K562 (cell line): ENCODE data around the gene PNPLA2. TPM values are rescaled to one million over a fixed set of nuclear protein-coding genes. Genes with fewer than 3 reads are reported as not detected.

Experiments
- GTF2E2 ChIP-seq: fragments of 200-800 bp; sonication (Bioruptor generic); IDR thresholded peaks from 2 replicates; pipeline ENCODE4 v1.6.1; 2016; ENCODE audit warnings: missing genetic modification characterization, missing compliant biosample characterization
- HMG20B ChIP-seq: fragments of 250-450 bp; sonication (Bioruptor Pico); IDR thresholded peaks from 2 replicates; pipeline ENCODE4 v1.5.0; 2021; ENCODE audit warnings: mild to moderate bottlenecking
- NR2C1 ChIP-seq, 2 experiments: fragments of 450-650 bp; IDR thresholded peaks; 2 replicates each; pipeline ENCODE4 v1.6.1; 2017; ENCODE audit warnings: mild to moderate bottlenecking in 2 of 2, antibody characterized with exemption in 1 of 2, inconsistent platforms in 1 of 2, missing compliant biosample characterization in 1 of 2, missing genetic modification characterization in 1 of 2
- SAP30 ChIP-seq: fragments of 200-600 bp; sonication (generic); IDR thresholded peaks from 2 replicates; pipeline ENCODE4 v1.6.1; 2012; ENCODE audit warnings: borderline replicate concordance, low read depth, mild to moderate bottlenecking, moderate library complexity, low read length, control low read depth, inconsistent platforms; ENCODE audit not compliant: insufficient read depth, poor library complexity, severe bottlenecking
- SUPT5H ChIP-seq: fragments of 450-650 bp; IDR thresholded peaks from 2 replicates; pipeline ENCODE4 v1.6.1; 2016
- YY1 ChIP-seq, 3 experiments: IDR thresholded peaks; 2 replicates each; pipeline ENCODE4 v1.6.1; 2011; ENCODE audit warnings: low read length in 2 of 3, mild to moderate bottlenecking in 2 of 3, moderate library complexity in 2 of 3, borderline replicate concordance in 1 of 3, control low read depth in 1 of 3, low read depth in 1 of 3; ENCODE audit not compliant: insufficient read depth in 3 of 3, insufficient replicate concordance in 2 of 3, control insufficient read depth in 1 of 3, insufficient read length in 1 of 3; ENCODE audit errors: extremely low read depth in 1 of 3
- polyA plus RNA-seq, 8 experiments: library from polyadenylated mRNA; depleted of rRNA in 4 of 8; stranded (reverse) in 5 of 8; unstranded in 3 of 8; fragments of >200 nt; fragmentation: Nextera tagmentation in 2 of 8; fragmentation: Illumina TruSeq in 1 of 8; extraction: Ambion mirVana in 2 of 8; extraction: Trizol in 1 of 8; gene quantifications; 2 replicates each; pipeline versions ENCODE4 v1.2.1 to v1.2.3, GENCODE V29; 2011 to 2014; ENCODE audit warnings: inconsistent platforms in 1 of 8, missing spikeins in 1 of 8
- total RNA-seq, 7 experiments: library from RNA; depleted of rRNA in 6 of 7; stranded (reverse); fragments of >200 nt in 6 of 7; fragmentation: Illumina TruSeq in 2 of 7; extraction: Trizol in 2 of 7; gene quantifications; 2 replicates each; pipeline versions ENCODE4 v1.2.1 to v1.2.3, GENCODE V29; 2011 to 2021; ENCODE audit warnings: low replicate concordance in 1 of 7
- TF ChIP-seq, protein P1 (sequence below): fragments of 450-650 bp; IDR thresholded peaks from 2 replicates; pipeline ENCODE4 v1.6.1; 2016; ENCODE audit warnings: antibody characterized with exemption
- TF ChIP-seq, protein P2 (sequence below): fragments of 250-450 bp; sonication (Bioruptor Pico); IDR thresholded peaks from 2 replicates; pipeline ENCODE4 v1.4.0; 2020; ENCODE audit warnings: mild to moderate bottlenecking, moderate library complexity, borderline replicate concordance

Gene PNPLA2
- total and polyA plus RNA-seq, 9 of the 15 experiments (the other 6 are each of a cell fraction or from before 2014, with no cell fraction given) = 0.39 to 87.1 (median 8.4) TPM

GRCh38 chr11:796565-797295, 22.0 kb upstream of the PNPLA2 start (continued):
- TF ChIP-seq YY1 (IDR thresholded peaks at IDR 0.05; ENCODE audit: borderline replicate concordance in 1 of 3, control insufficient read depth in 1 of 3, extremely low read depth in 1 of 3, insufficient read depth in 3 of 3, insufficient read length in 1 of 3, insufficient replicate concordance in 2 of 3, low read depth in 1 of 3, low read length in 2 of 3) (peak in 1 of 3 experiments; percentile 7), SAP30 (peak; percentile 18), NR2C1 (IDR thresholded peaks at IDR 0.05) (peak; percentile 70), NR2C1 (tag; IDR thresholded peaks at IDR 0.05) (peak; percentile 46), HMG20B (no peak), GTF2E2 (tag) (no peak), SUPT5H (0 out of 2 replicates have a peak, but pooled peaks have one; percentile 4)
- TF ChIP-seq, protein P1, sequence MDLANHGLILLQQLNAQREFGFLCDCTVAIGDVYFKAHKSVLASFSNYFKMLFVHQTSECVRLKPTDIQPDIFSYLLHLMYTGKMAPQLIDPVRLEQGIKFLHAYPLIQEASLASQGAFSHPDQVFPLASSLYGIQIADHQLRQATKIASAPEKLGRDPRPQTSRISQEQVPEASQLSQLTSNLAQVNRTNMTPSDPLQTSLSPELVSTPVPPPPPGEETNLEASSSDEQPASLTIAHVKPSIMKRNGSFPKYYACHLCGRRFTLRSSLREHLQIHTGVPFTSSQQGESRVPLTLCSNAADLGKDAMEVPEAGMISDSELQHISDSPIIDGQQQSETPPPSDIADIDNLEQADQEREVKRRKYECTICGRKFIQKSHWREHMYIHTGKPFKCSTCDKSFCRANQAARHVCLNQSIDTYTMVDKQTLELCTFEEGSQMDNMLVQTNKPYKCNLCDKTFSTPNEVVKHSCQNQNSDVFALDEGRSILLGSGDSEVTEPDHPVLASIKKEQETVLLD = peak; percentile 56; the same call in 1 of the 2 replicates
- TF ChIP-seq, protein P2, sequence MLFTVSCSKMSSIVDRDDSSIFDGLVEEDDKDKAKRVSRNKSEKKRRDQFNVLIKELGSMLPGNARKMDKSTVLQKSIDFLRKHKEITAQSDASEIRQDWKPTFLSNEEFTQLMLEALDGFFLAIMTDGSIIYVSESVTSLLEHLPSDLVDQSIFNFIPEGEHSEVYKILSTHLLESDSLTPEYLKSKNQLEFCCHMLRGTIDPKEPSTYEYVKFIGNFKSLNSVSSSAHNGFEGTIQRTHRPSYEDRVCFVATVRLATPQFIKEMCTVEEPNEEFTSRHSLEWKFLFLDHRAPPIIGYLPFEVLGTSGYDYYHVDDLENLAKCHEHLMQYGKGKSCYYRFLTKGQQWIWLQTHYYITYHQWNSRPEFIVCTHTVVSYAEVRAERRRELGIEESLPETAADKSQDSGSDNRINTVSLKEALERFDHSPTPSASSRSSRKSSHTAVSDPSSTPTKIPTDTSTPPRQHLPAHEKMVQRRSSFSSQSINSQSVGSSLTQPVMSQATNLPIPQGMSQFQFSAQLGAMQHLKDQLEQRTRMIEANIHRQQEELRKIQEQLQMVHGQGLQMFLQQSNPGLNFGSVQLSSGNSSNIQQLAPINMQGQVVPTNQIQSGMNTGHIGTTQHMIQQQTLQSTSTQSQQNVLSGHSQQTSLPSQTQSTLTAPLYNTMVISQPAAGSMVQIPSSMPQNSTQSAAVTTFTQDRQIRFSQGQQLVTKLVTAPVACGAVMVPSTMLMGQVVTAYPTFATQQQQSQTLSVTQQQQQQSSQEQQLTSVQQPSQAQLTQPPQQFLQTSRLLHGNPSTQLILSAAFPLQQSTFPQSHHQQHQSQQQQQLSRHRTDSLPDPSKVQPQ (CRISPR knock-in tag) = no peak
